GM19023 (cell line): ENCODE data around the gene GNAS.
"Not testable (repeated sequence)": the region's sequence is repeated elsewhere in the genome, so short reads cannot be mapped to it uniquely, and the experiment has no call there.

ENCODE experiments used
- ATAC-seq: cut with Tn5 transposase; IDR thresholded peaks from one replicate; pipeline ENCODE4 v1.9.1; 2021; ENCODE audit warnings: mild to moderate bottlenecking, moderate library complexity; ENCODE audit not compliant: unreplicated experiment

GNAS gene

GRCh38 chr20:58921564-58921963 is 69.0 kb downstream of the GNAS start:
- no peak for ATAC-seq

GRCh38 chr20:58922036-58922435 is 69.5 kb downstream of the GNAS start:
- ATAC-seq: no peak

- ATAC-seq: no peak
Observed at GRCh38 chr20:58923117-58923712, 70.7 kb downstream of the GNAS start.

DNA sequence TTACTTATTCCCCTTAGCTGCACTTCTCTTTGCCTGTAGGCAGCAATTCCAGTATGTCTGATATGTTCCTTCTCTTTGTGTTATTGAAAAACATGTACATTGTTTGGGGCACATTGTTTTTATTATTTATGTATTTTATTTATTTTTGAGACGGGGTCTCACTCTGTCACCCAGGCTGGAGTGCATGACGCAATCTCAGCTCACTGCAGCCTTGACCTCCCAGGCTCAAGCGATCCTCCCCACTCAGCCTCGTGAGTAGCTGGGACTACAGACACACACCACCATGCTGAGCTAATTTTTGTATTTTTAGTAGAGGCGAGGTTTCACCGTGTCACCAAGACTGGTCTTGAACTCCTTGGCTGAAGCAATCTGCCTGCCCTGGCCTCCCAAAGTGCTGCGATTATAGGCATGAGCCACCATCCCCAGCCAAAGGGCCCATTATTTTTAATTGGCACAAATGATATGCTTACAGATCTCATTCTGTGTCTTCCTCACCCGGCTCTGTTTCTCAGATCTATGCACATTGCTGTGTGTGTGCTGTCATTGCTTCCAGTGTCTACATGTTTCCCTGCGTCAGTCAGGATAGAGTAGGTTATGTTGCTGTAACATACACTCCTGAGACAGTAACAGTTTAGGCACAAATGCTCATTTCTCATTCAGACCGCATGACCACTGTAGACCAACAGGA is 74.4 kb downstream of the GNAS start:
- no peak for ATAC-seq

- no peak for ATAC-seq
Observed at GRCh38 chr20:58927490-58928061, 75.1 kb downstream of the GNAS start.

DNA sequence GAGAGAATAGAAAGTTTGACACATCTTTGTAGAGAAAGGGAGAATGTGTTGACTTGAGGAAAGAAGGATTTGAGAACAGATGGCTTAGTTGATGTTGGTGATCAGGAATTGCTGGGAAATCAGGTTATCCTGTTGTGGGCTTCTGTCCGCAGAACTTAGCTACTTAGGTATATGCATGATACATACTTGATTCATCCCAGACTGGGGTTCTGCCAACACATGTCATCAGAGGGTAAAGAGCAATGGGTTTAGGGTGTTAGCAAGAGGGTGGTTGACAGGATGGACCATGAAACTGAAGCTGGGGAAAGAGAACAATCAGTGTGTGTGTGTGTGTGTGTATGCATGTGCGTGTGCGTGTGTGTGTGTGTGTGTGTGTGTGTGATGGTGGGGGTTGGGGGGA is 78.0 kb downstream of the GNAS start:
- ATAC-seq: no peak

GRCh38 chr20:58932170-58932569 is 79.7 kb downstream of the GNAS start:
- no peak for ATAC-seq

GRCh38 chr20:58938078-58938477 is 85.6 kb downstream of the GNAS start:
- ATAC-seq: no peak

- ATAC-seq: no peak
Observed at GRCh38 chr20:58938541-58938940, 86.0 kb downstream of the GNAS start.

DNA sequence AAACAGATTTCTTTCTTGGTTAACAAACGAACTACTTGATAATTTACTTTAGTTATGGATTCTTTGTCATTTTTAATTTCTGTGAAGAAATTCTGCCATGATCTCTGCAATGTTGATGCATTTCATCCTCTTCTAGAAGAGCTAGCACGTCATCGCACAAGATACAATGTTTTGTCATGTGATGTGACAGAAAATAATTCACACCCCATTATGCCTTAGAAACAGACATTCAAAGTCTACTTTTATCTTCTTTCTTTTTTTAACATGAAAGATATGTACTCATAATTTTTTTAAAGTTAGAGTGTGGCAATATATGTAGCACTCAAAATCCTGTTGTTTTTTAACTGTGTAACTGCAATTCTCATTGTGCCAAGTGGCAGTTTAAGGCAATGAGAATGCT is 89.0 kb downstream of the GNAS start:
- ATAC-seq: no peak

DNA sequence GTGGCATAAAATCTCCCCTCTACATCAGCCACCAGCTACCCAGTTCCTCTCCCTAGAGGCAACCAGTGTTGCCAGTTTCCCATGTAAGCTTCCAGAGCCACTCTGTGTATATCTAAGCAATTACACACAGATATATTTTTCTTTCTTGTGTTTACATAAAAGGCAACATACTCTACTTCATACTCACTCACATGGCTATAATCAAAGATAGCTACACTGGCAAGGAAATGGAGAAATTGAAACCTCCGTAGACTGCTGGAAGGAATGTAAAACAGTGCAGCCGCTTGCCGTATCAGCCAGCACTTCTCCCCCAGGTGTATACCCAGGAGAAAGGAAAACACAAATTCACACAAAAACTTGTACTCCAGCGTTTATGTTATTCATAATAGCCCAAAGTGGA is 90.0 kb downstream of the GNAS start:
- ATAC-seq: no peak

DNA sequence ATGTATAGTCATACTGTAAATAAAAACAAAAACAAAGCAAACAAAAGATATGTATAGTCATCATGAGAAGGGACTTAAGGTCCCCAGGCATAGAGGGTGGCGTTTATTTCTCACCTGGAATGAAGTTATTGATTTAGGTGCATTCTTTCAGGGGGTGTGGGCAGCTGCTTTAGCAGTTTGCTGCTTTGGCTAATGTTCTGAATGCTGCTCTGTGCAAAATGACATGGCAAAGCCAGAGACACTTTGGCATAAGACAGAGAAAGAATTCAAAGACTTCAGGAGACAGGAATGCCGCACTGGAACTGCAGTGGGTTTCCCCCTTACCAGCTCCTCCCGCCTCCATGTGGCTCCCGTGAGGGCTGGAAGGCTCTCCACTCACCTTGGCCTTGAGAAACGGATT is 92.1 kb downstream of the GNAS start:
- ATAC-seq: no peak

- ATAC-seq: no peak
Observed at GRCh38 chr20:58945965-58946631, 93.6 kb downstream of the GNAS start.

- ATAC-seq: not testable (repeated sequence)
Observed at GRCh38 chr20:58947797-58948388, 95.4 kb downstream of the GNAS start.

GRCh38 chr20:58950603-58951002 is 98.1 kb downstream of the GNAS start:
- ATAC-seq: no peak

DNA sequence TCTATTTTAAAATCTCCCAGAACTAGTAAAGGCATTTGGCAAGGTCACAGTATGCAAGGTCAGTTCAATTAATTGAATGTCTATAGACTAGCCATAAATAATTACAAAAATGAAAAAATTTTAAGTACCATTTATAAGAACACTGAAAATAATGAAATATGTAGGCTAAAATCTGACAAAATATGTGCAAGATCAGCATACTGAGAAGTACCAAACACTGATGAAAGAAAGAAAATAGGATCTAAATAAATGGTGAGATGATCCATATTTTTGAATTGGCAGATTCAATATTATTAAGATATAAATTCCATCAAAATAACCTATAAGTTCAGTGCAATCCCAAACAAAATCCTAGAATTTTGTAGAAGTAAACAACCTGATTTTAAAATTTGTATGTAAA is 100.5 kb downstream of the GNAS start:
- no peak for ATAC-seq

GRCh38 chr20:58956078-58956477 is 103.6 kb downstream of the GNAS start:
- no peak for ATAC-seq

DNA sequence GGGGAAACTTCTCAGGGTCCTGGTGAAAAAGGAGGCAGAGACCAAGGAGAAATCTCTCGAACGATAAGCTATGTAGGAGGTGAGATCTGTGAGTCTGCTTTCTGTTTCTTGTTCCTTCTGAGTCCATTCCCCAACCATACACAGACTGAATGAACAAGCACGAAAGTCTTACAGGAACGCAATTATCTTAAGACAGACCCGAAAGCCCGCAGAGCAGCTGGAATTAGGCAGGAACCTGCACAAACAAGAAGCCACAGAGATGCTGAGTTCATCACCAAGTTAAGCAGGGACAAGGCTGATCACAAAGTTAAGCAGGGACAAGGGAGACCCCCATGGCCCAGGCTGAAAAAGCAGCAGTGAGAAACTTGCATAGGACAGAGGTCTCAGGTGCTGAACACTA is 107.1 kb downstream of the GNAS start:
- no peak for ATAC-seq
